Measurements from ENCODE around the gene NR2C2AP.

Gene NR2C2AP

GRCh38 chr19:19165396-19165795 lies 37.8 kb downstream of the NR2C2AP start:
- no peak overlapping the region for H3K27ac ChIP-seq (ENCODE audit: poor library complexity, severe bottlenecking)
- DNase-seq (ENCODE audit: low spot score) (no peak), ATAC-seq (ENCODE audit: low read depth) (no peak)
- no peaks in the 10 kb centered on the region for H3K27me3 ChIP-seq (ENCODE audit: insufficient read depth, poor library complexity, severe bottlenecking)
- no peak overlapping the region for H3K4me3 ChIP-seq (ENCODE audit: severe bottlenecking)
- H3K4me1 ChIP-seq (ENCODE audit: insufficient read depth, poor library complexity, severe bottlenecking) = no peaks in the 10 kb centered on the region
- no peaks in the 10 kb centered on the region for H3K36me3 ChIP-seq (ENCODE audit: low read depth)
- no peak for TF ChIP-seq CTCF (IDR thresholded peaks at IDR 0.05; ENCODE audit: poor library complexity, severe bottlenecking)
- H3K9me3 ChIP-seq (ENCODE audit: severe bottlenecking) = no peaks in the 10 kb centered on the region

- H3K36me3 ChIP-seq (ENCODE audit: low read depth) = no peaks in the 10 kb centered on the region
- no peak overlapping the region for H3K27ac ChIP-seq (ENCODE audit: poor library complexity, severe bottlenecking)
- ATAC-seq (ENCODE audit: low read depth) = no peak
- no peak for TF ChIP-seq CTCF (IDR thresholded peaks at IDR 0.05; ENCODE audit: poor library complexity, severe bottlenecking)
- H3K4me3 ChIP-seq (ENCODE audit: severe bottlenecking) = no peak overlapping the region
- no peak for DNase-seq (ENCODE audit: low spot score)
- no peaks in the 10 kb centered on the region for H3K27me3 ChIP-seq (ENCODE audit: insufficient read depth, poor library complexity, severe bottlenecking)
- H3K4me1 ChIP-seq (ENCODE audit: insufficient read depth, poor library complexity, severe bottlenecking) = no peaks in the 10 kb centered on the region
- H3K9me3 ChIP-seq (ENCODE audit: severe bottlenecking) = no peaks in the 10 kb centered on the region
Observed at GRCh38 chr19:19162495-19162894, 40.7 kb downstream of the NR2C2AP start.

DNA sequence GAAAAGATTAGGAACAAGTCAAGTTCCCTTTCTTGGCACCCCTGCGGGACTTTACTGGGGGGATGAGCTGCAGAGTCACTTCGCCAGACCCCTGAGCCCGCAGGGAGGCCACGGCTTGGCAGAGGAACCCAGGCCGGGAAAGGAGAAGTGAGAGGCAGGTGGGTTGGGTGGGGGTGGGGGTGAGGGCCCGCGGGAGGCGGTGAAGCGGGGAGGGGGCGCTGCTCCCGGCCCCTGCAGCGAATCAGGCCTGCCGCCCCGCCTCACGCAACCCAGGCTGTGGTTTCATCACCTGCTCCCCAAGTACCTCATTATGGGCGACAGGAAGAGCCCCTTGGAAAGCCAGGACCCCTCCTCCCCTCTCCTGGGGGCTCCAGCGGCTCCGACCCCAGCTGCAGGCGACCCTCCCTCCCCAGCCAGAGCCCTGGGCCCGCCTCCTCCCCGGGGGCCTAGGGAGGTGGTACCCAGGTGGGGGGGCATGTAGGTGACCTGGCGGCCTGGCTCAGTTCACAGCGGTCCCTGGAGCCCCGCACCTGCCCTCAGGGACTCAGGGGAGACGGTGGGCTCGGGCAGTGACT lies 42.7 kb downstream of the NR2C2AP start:
- no peak for ATAC-seq (ENCODE audit: low read depth)
- Histone ChIP-seq H3K36me3 (ENCODE audit: low read depth) (no peaks in the 10 kb centered on the region; the same call in 1 of the 2 replicates), H3K27me3 (ENCODE audit: insufficient read depth, poor library complexity, severe bottlenecking) (no peaks in the 10 kb centered on the region), H3K4me3 (ENCODE audit: severe bottlenecking) (no peak overlapping the region), H3K4me1 (ENCODE audit: insufficient read depth, poor library complexity, severe bottlenecking) (no peaks in the 10 kb centered on the region), H3K27ac (ENCODE audit: poor library complexity, severe bottlenecking) (no peak overlapping the region), H3K9me3 (ENCODE audit: severe bottlenecking) (no peaks in the 10 kb centered on the region)
- no peak for DNase-seq (ENCODE audit: low spot score)
- TF ChIP-seq CTCF (IDR thresholded peaks at IDR 0.05; ENCODE audit: poor library complexity, severe bottlenecking) = no peak

GRCh38 chr19:19159534-19159933 lies 43.7 kb downstream of the NR2C2AP start:
- Histone ChIP-seq H3K4me3 (ENCODE audit: severe bottlenecking) (no peak overlapping the region), H3K27me3 (ENCODE audit: insufficient read depth, poor library complexity, severe bottlenecking) (no peaks in the 10 kb centered on the region), H3K9me3 (ENCODE audit: severe bottlenecking) (no peaks in the 10 kb centered on the region), H3K27ac (ENCODE audit: poor library complexity, severe bottlenecking) (no peak overlapping the region), H3K4me1 (ENCODE audit: insufficient read depth, poor library complexity, severe bottlenecking) (no peaks in the 10 kb centered on the region), H3K36me3 (ENCODE audit: low read depth) (no peaks in the 10 kb centered on the region; the same call in 1 of the 2 replicates)
- DNase-seq (ENCODE audit: low spot score) (no peak), ATAC-seq (ENCODE audit: low read depth) (no peak)
- TF ChIP-seq CTCF (IDR thresholded peaks at IDR 0.05; ENCODE audit: poor library complexity, severe bottlenecking) = no peak

GRCh38 chr19:19157808-19158207 lies 45.4 kb downstream of the NR2C2AP start:
- no peaks in the 10 kb centered on the region for H3K9me3 ChIP-seq (ENCODE audit: severe bottlenecking)
- H3K4me3 ChIP-seq (ENCODE audit: severe bottlenecking) = no peak overlapping the region
- no peak overlapping the region for H3K27ac ChIP-seq (ENCODE audit: poor library complexity, severe bottlenecking)
- H3K4me1 ChIP-seq (ENCODE audit: insufficient read depth, poor library complexity, severe bottlenecking) = no peaks in the 10 kb centered on the region
- H3K36me3 ChIP-seq (ENCODE audit: low read depth) = no peaks in the 10 kb centered on the region; the same call in 1 of the 2 replicates
- no peaks in the 10 kb centered on the region for H3K27me3 ChIP-seq (ENCODE audit: insufficient read depth, poor library complexity, severe bottlenecking)
- ATAC-seq (ENCODE audit: low read depth) (no peak), DNase-seq (ENCODE audit: low spot score) (no peak)
- no peak for TF ChIP-seq CTCF (IDR thresholded peaks at IDR 0.05; ENCODE audit: poor library complexity, severe bottlenecking)

All from RWPE2 (cell line).